COR-L47 (cell line): ENCODE results near the gene PLPPR5.
A peak's percentile ranks its signal among the peaks of the same experiment; 100 is the strongest.
"Not testable (repeated sequence)": the region's sequence is repeated elsewhere in the genome, so short reads cannot be mapped to it uniquely, and the experiment has no call there.

ENCODE experiments used
- DNase-seq: peaks from one replicate; lab custom pipeline; 2025; lab: John Stamatoyannopoulos, UW

The PLPPR5 gene

GRCh38 chr1:99004861-99005442 is at the start of gene PLPPR5:
Gene PLPPR5 (minus strand): TSS chr1:99004861. CDS start chr1:99004671, 190 bp downstream.
- DNase-seq = peak; percentile 41

- DNase-seq = no peak
Observed at GRCh38 chr1:99051611-99052283, 47.1 kb upstream of the PLPPR5 start.

GRCh38 chr1:99049745-99050144 is 45.1 kb upstream of the PLPPR5 start:
- no peak for DNase-seq

- not testable (repeated sequence) for DNase-seq
Observed at GRCh38 chr1:99036746-99037145, 32.1 kb upstream of the PLPPR5 start.

- DNase-seq = no peak
Observed at GRCh38 chr1:99018313-99018712, 13.7 kb upstream of the PLPPR5 start.

GRCh38 chr1:99017655-99018054 is 13.0 kb upstream of the PLPPR5 start:
- DNase-seq = no peak

GRCh38 chr1:99010679-99011078 is 6.0 kb upstream of the PLPPR5 start:
- DNase-seq = no peak

- DNase-seq = no peak
Observed at GRCh38 chr1:99007366-99007765, 2.7 kb upstream of the PLPPR5 start.

- no peak for DNase-seq
Observed at GRCh38 chr1:99005537-99005942, 879 bp upstream of the PLPPR5 start.

GRCh38 chr1:99004254-99004860 is 304 bp downstream of the PLPPR5 start:
- DNase-seq = peak; percentile 43

- no peak for DNase-seq
Observed at GRCh38 chr1:99003581-99004253, 944 bp downstream of the PLPPR5 start.

GRCh38 chr1:98992844-98993243 is 11.8 kb downstream of the PLPPR5 start:
- no peak for DNase-seq

- peak; percentile 0 for DNase-seq
Observed at GRCh38 chr1:98991127-98992012, 13.3 kb downstream of the PLPPR5 start.

- DNase-seq = no peak
Observed at GRCh38 chr1:98989556-98989907, 15.1 kb downstream of the PLPPR5 start.

- no peak for DNase-seq
Observed at GRCh38 chr1:98988904-98989555, 15.6 kb downstream of the PLPPR5 start.

GRCh38 chr1:98985687-98986086 is 19.0 kb downstream of the PLPPR5 start:
- DNase-seq = no peak

GRCh38 chr1:98981917-98982513 is 22.6 kb downstream of the PLPPR5 start:
- no peak for DNase-seq

GRCh38 chr1:98979463-98979862 is 25.2 kb downstream of the PLPPR5 start:
- DNase-seq = no peak

- no peak for DNase-seq
Observed at GRCh38 chr1:98975810-98976209, 28.9 kb downstream of the PLPPR5 start.

- DNase-seq = no peak
Observed at GRCh38 chr1:98975113-98975512, 29.5 kb downstream of the PLPPR5 start.
